Heart left ventricle (tissue), 16 donors: ENCODE results near the gene UGT2B11. TPM values are rescaled to one million over a fixed set of nuclear protein-coding genes. Genes with fewer than 3 reads are reported as not detected.

Experiments
- ATAC-seq, 4 donors: fragments of 200-7000 bp; cut with Tn5 transposase; one replicate each; pipeline ENCODE4 v1.9.1; 2020 to 2022; ENCODE audit warnings: moderate library complexity in 4 of 4, mild to moderate bottlenecking in 3 of 4, moderate number of reproducible peaks in 1 of 4
- DNase-seq, 5 donors: peaks; one replicate each; pipeline ENCODE4 v3.0.0-alpha.2; 2020
- H3K27ac ChIP-seq, 12 donors: fragments of 200-600 bp; sonication (generic) in 4 of 12; one replicate each; pipeline versions ENCODE4 v1.5.0 to v1.8.0; 2016 to 2022; ENCODE audit warnings: mild to moderate bottlenecking in 2 of 12
- H3K27me3 ChIP-seq, 9 donors: fragments of 200-600 bp; sonication (generic) in 2 of 9; one replicate each; pipeline versions ENCODE4 v1.5.1 to v1.8.0; 2016 to 2022; ENCODE audit warnings: mild to moderate bottlenecking in 3 of 9
- H3K36me3 ChIP-seq, 9 donors: fragments of 200-600 bp; sonication (generic) in 2 of 9; one replicate each; pipeline versions ENCODE4 v1.5.0 to v1.8.0; 2018 to 2022; ENCODE audit warnings: mild to moderate bottlenecking in 2 of 9
- H3K4me1 ChIP-seq, 12 donors: fragments of 200-600 bp; sonication (generic) in 4 of 12; one replicate each; pipeline versions ENCODE4 v1.5.0 to v1.8.0; 2016 to 2022; ENCODE audit warnings: mild to moderate bottlenecking in 3 of 12
- H3K4me3 ChIP-seq, 12 donors: fragments of 200-600 bp; sonication (generic) in 4 of 12; one replicate each; pipeline versions ENCODE4 v1.5.0 to v1.8.0; 2017 to 2022; ENCODE audit warnings: mild to moderate bottlenecking in 9 of 12, moderate library complexity in 4 of 12
- H3K9me3 ChIP-seq, 12 donors: fragments of 200-600 bp; sonication (generic) in 4 of 12; one replicate each; pipeline versions ENCODE4 v1.5.0 to v1.8.0; 2016 to 2022; ENCODE audit warnings: mild to moderate bottlenecking in 1 of 12
- POLR2A ChIP-seq, 2 donors: fragments of 450-650 bp; IDR thresholded peaks; one replicate each; pipeline ENCODE4 v1.6.1; 2017; ENCODE audit warnings: antibody characterized with exemption in 2 of 2, mild to moderate bottlenecking in 2 of 2, moderate library complexity in 2 of 2
- WGBS, 4 donors: extraction: QIAGEN DNeasy Blood & Tissue Kit in 2 of 4; methylation state at CpG; one replicate each; pipeline versions ENCODE4 v1.1.5 to v1.1.7; 2013 to 2018; 5-methylcytosine and 5-hydroxymethylcytosine counted together
- intact Hi-C, 10 donors: fragments of 100-400 bp; cut with DNase I; formaldehyde crosslinking; loops; one replicate each; pipeline versions ENCODE4 v1.11.1 to v1.14.2; 2022
- polyA plus RNA-seq, 2 donors: library from polyadenylated mRNA; stranded (reverse); fragments of 200-250 nt; gene quantifications; one replicate each; pipeline ENCODE4 v1.2.3, GENCODE V29; 2013
- total RNA-seq, 9 donors: library from RNA; depleted of rRNA in 2 of 9; stranded (reverse); fragments of >200 nt in 2 of 9; fragmentation: NEBNext Ultra II Directional in 3 of 9; extraction: Animal tissue kit (Norgen Biotek cat#: 25700) in 3 of 9; gene quantifications; one replicate each; pipeline versions ENCODE4 v1.1.0 to v1.2.4, GENCODE V29; 2016 to 2023
- TF ChIP-seq, protein P1 (sequence below), 12 donors: fragments of 200-600 bp; sonication (generic) in 4 of 12; IDR thresholded peaks; one replicate each; pipeline versions ENCODE4 v1.5.0 to v1.8.0; 2018 to 2022; ENCODE audit warnings: antibody characterized with exemption in 12 of 12, mild to moderate bottlenecking in 5 of 12
- donor health status: ischemic (EF 13 %, LVEDD 7.1; RV severe dilation, severe dysfunction).
- donor health status: healthy with polysubstance abuse.
- donor health status: DM: no; HTN: yes; CAD: no.
- donor health status: DM: no; HTN: no; CAD: no.
- donor health status: ischemic (EF 25% LVEDD 6.9; RV normal size, moderate dysfunction).
- donor health status: ischemic (EF 25% LVEDD 5.7; RV mildly dilated, moderate dysfunction).
- donor health status: healthy.
- donor health status: DM: yes; HTN: yes; CAD: no.
- donor health status: ischemic (EF 35%, LVEDD 5.7; RV mildly dilated, moderate dysfunction).
- donor health status: nonischemic (EF 11% LVEDD 7.7; RV severe dilation, severe dysfunction).
- donor health status: DM: yes; HTN: yes; CAD: no.
- donor health status: PGD.
- donor health status: ischemic (EF 29% LVEDD 5.4; RV normal size, mild dysfunction).
- donor health status: nonischemic (EF 23%, LVEDD 6.1; RV moderate dilation, normal function).

The UGT2B11 gene
- total and polyA plus RNA-seq, 11 donors, result not detected

DNA sequence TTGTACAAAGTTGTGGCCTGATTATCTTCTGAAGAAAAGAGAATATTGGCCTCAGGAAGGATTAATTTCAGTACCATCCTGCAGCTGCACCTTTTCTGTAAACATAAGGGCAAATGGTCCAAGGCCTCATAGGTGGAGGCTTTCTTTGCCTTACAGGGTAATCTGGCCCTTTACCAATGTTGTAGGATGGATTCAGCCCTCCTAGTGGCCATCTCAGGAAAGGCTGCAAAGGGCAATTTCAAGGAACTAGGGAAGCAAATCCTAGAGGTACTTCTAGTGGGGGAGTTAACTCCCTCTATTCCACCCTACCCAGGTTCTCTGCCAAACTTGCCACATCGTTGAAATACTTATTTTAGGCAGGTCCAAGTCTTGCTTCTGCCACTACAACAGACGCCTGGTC, 57.6 kb downstream of the UGT2B11 start:
- 71 to 76% (median 74%) methylated on average over 2 of the region's 2 CpGs for WGBS, 4 donors
- no peaks in the 10 kb centered on the region for H3K4me1 ChIP-seq
- TF ChIP-seq, protein P1, sequence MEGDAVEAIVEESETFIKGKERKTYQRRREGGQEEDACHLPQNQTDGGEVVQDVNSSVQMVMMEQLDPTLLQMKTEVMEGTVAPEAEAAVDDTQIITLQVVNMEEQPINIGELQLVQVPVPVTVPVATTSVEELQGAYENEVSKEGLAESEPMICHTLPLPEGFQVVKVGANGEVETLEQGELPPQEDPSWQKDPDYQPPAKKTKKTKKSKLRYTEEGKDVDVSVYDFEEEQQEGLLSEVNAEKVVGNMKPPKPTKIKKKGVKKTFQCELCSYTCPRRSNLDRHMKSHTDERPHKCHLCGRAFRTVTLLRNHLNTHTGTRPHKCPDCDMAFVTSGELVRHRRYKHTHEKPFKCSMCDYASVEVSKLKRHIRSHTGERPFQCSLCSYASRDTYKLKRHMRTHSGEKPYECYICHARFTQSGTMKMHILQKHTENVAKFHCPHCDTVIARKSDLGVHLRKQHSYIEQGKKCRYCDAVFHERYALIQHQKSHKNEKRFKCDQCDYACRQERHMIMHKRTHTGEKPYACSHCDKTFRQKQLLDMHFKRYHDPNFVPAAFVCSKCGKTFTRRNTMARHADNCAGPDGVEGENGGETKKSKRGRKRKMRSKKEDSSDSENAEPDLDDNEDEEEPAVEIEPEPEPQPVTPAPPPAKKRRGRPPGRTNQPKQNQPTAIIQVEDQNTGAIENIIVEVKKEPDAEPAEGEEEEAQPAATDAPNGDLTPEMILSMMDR (IDR thresholded peaks at IDR 0.05), result no peak
- no peak for TF ChIP-seq POLR2A (IDR thresholded peaks at IDR 0.05)

DNA sequence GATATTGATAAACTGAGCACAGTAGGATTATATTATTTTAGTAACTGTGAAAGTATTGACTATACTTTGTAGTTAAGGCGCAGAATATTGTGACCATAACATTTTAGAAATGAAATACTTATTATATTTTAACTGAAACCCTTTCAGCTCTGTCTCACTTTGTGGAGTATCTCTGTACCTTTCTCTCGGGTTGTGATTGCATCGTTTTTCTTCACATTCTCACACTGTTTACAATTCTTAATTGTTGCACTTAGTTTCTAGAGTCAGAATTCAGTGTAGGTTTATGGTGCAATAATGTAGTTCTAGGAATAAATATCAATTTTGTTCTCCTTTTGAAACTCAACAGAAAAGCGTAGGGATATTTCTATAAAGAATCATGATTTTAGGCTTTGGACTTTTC, 60.5 kb downstream of the UGT2B11 start:
- intact Hi-C loops, result no loop called here
- Histone ChIP-seq H3K27me3 (no peaks in the 10 kb centered on the region), H3K4me3 (no peak overlapping the region), H3K27ac (no peak overlapping the region), H3K36me3 (no peaks in the 10 kb centered on the region), H3K4me1 (no peaks in the 10 kb centered on the region), H3K9me3 (no peaks in the 10 kb centered on the region)
- no peak for TF ChIP-seq POLR2A (IDR thresholded peaks at IDR 0.05)
- TF ChIP-seq, protein P1 (IDR thresholded peaks at IDR 0.05), result no peak
- DNase-seq (no peak), ATAC-seq (no peak)
- 79 to 85% (median 84%) methylated on average over 4 of the region's 4 CpGs for WGBS, 4 donors

More for the DNA sequence above, 57.6 kb downstream of the UGT2B11 start:
- H3K27me3 ChIP-seq, result no peaks in the 10 kb centered on the region
- no peak overlapping the region for H3K4me3 ChIP-seq
- H3K27ac ChIP-seq, result no peak overlapping the region
- DNase-seq (no peak), ATAC-seq (no peak)
- intact Hi-C loops, result no loop called here
- H3K36me3 ChIP-seq, result no peaks in the 10 kb centered on the region
- no peaks in the 10 kb centered on the region for H3K9me3 ChIP-seq

Other genes starting within 250 kb of the UGT2B11 start
- not detected for gene UGT2B7, start 118.3 kb downstream of the UGT2B11 start, total RNA-seq
- gene UGT2B7, start 118.3 kb downstream of the UGT2B11 start, polyA plus RNA-seq, result not detected
- not detected for gene UGT2B28, start 65.7 kb upstream of the UGT2B11 start, total RNA-seq
- not detected for gene UGT2B28, start 65.7 kb upstream of the UGT2B11 start, polyA plus RNA-seq